ENCODE data around the gene MLLT3.

- no peak for TF ChIP-seq CTCF (conservative IDR thresholded peaks at IDR 0.05 in 1 of 2, IDR thresholded peaks at IDR 0.05 in 1 of 2; ENCODE audit: low read depth in 1 of 2, low read length in 2 of 2)
- no peak for TF ChIP-seq EZH2 (IDR thresholded peaks at IDR 0.05; ENCODE audit: low read length, missing control alignments)
Measured at GRCh38 chr9:20303066-20303465, 319.2 kb downstream of the MLLT3 start.
